Measurements from ENCODE around the gene INHBC. TPM values are rescaled to one million over a fixed set of nuclear protein-coding genes. Genes with fewer than 3 reads are reported as not detected.
"Not testable (repeated sequence)": the region's sequence is repeated elsewhere in the genome, so short reads cannot be mapped to it uniquely, and the experiment has no call there.

INHBC gene
- total RNA-seq, 4 donors from 2014 or later, result 0.33 to 0.63 (median 0.54) TPM; not detected in 1

DNA sequence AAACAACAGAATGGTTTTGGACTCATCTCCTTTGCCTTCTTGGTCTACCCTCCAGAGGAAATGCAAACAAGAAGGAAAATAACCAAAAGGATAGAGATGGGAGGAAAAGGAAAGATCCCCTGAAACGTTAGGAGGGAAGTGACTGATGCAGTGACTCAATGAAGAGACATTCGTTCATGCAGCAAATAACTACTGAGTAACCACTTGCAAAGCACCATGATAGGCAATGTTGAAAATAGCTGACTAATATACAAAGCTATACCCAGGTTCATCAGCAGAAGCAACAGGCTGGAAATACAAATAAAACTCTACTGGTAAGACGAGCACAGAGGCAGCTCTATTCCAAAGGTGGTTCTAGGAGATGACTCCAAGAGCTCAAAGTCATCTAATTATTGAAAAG, 45.6 kb upstream of the INHBC start:
- intact Hi-C loops (cut with DNase I), result no loop called here
- H3K36me3 ChIP-seq, result peaks cover 3 to 7% of the 10 kb centered on the region in 2 donors
- H3K4me1 ChIP-seq, result peaks cover 3 to 7% of the 10 kb centered on the region in 2 donors
- H3K9me3 ChIP-seq, result no peaks in the 10 kb centered on the region
- H3K27me3 ChIP-seq, result no peaks in the 10 kb centered on the region
- TF ChIP-seq POLR2A (IDR thresholded peaks at IDR 0.05), result no peak
- TF ChIP-seq, protein P1, sequence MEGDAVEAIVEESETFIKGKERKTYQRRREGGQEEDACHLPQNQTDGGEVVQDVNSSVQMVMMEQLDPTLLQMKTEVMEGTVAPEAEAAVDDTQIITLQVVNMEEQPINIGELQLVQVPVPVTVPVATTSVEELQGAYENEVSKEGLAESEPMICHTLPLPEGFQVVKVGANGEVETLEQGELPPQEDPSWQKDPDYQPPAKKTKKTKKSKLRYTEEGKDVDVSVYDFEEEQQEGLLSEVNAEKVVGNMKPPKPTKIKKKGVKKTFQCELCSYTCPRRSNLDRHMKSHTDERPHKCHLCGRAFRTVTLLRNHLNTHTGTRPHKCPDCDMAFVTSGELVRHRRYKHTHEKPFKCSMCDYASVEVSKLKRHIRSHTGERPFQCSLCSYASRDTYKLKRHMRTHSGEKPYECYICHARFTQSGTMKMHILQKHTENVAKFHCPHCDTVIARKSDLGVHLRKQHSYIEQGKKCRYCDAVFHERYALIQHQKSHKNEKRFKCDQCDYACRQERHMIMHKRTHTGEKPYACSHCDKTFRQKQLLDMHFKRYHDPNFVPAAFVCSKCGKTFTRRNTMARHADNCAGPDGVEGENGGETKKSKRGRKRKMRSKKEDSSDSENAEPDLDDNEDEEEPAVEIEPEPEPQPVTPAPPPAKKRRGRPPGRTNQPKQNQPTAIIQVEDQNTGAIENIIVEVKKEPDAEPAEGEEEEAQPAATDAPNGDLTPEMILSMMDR (IDR thresholded peaks at IDR 0.05), result no peak
- 48 to 59% methylated on average over 3 of the region's 3 CpGs for WGBS, 2 donors
- H3K27ac ChIP-seq, result no peak overlapping the region
- H3K4me3 ChIP-seq (replicated peaks in 1 of 3), result no peak overlapping the region
- no peak for DNase-seq

DNA sequence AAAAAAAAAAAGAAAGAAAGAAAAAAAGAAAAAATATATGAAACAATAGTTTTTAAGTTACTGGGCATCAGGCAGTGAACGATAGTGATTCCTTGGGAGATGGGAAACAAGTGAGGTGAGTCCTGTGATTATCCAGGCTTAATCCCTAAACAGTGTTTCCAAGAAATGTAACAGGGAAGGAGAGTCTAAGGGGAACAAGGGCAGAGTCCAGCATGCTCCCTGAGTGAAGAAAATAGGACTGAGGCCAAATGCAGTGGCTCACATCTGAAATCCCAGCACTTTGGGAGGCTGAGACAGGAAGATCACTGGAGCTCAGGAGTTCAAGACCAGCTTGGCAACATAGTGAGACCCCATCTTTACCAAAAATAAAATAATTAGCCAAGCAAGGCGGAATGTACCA, 44.4 kb upstream of the INHBC start:
- no peak for DNase-seq
- intact Hi-C loops (cut with DNase I), result no loop called here
- H3K4me3 ChIP-seq (replicated peaks in 1 of 3), result no peak overlapping the region

GRCh38 chr12:57395121-57395520, 39.5 kb upstream of the INHBC start:
- Histone ChIP-seq H3K4me1 (peaks cover 2 to 3% of the 10 kb centered on the region in 2 donors), H3K27me3 (no peaks in the 10 kb centered on the region), H3K9me3 (no peaks in the 10 kb centered on the region), H3K36me3 (peaks cover 3 to 12% of the 10 kb centered on the region in 2 donors), H3K27ac (no peak overlapping the region), H3K4me3 (replicated peaks in 1 of 3) (no peak overlapping the region)
- DNase-seq, result no peak
- TF ChIP-seq POLR2A (IDR thresholded peaks at IDR 0.05), result no peak
- TF ChIP-seq, protein P1 (IDR thresholded peaks at IDR 0.05), result no peak
- 95 to 97% methylated on average over 18 of the region's 18 CpGs for WGBS, 2 donors
- intact Hi-C loops (cut with DNase I), result no loop called here

More for the DNA sequence above, 44.4 kb upstream of the INHBC start:
- Histone ChIP-seq H3K9me3 (no peaks in the 10 kb centered on the region), H3K27me3 (no peaks in the 10 kb centered on the region), H3K4me1 (peaks cover 3 to 7% of the 10 kb centered on the region in 2 donors), H3K27ac (no peak overlapping the region), H3K36me3 (peaks cover 3 to 12% of the 10 kb centered on the region in 2 donors)
- TF ChIP-seq POLR2A (IDR thresholded peaks at IDR 0.05), result no peak
- TF ChIP-seq, protein P1 (IDR thresholded peaks at IDR 0.05), result no peak
- 90 to 99% methylated on average over 2 of the region's 2 CpGs for WGBS, 2 donors

DNA sequence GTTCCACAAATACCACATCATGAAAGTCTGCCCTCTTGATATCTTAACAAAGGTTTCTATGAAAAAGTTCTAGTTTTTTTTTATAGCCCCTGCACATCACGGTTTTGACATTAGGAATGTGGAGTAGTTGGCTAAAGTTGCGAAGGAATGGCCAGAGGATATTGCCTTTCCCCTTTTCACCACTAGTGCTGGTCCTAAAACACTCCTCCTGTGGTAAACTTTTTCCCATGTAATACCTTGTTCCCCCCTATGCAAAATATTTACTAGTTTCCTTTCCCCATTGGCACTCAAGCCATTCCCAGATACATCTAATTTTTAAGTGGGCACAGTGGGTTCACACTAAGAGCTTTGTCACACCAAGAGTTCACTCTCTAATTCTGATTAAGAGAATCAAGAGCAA, 37.1 kb upstream of the INHBC start:
- Histone ChIP-seq H3K36me3 (peaks cover 0 to 12% of the 10 kb centered on the region in 2 donors), H3K9me3 (no peaks in the 10 kb centered on the region), H3K4me1 (peaks cover 0 to 9% of the 10 kb centered on the region in 2 donors), H3K27me3 (no peaks in the 10 kb centered on the region), H3K27ac (no peak overlapping the region), H3K4me3 (replicated peaks in 1 of 3) (no peak overlapping the region)
- TF ChIP-seq POLR2A (IDR thresholded peaks at IDR 0.05), result no peak
- TF ChIP-seq, protein P1 (IDR thresholded peaks at IDR 0.05), result no peak
- no peak for DNase-seq
- 89 to 91% methylated on average over 2 of the region's 2 CpGs for WGBS, 2 donors
- intact Hi-C loops (cut with DNase I), result no loop called here

DNA sequence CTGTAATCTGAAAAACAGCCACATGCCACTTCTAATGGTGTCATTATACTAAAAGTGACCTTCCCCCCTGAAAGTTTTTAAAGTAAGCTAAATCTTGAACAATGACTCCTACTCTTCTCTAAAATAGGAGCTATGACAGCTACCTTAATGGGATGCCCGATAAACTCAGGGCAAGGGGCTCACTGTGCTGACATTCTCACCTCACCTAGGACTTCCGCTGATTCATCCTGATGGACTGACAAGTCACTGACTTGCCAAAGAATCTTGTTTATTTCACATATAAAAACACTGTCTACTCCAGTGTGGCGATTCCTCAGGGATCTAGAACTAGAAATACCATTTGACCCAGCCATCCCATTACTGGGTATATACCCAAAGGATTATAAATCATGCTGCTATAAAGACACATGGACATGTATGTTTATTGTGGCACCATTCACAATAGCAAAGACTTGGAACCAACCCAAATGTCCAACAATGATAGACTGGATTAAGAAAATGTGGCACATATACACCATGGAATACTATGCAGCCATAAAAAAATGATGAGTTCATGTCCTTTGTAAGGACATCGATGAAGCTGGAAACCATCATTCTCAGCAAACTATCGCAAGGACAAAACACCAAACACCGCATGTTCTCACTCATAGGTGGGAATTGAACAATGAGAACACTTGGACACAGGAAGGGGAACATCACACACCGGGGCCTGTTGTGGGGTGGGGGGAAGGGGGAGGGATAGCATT, 34.7 kb upstream of the INHBC start:
- H3K27me3 ChIP-seq; intact Hi-C loops (cut with DNase I); H3K4me3 ChIP-seq (replicated peaks in 1 of 3); H3K9me3 ChIP-seq; H3K27ac ChIP-seq; H3K4me1 ChIP-seq; H3K36me3 ChIP-seq; DNase-seq: not testable (repeated sequence)
- WGBS, 2 donors, result 97% methylated on average over 7 of the region's 7 CpGs
